ENCODE measurements around the gene TTN.

The TTN gene

GRCh38 chr2:178844701-178845100 is 37.5 kb upstream of the TTN start:
- in situ Hi-C loops (cut with HindIII; ENCODE audit: low pct_ligation_motif_present, low sequenced_read_pairs) = no loop called here
- no peak for DNase-seq
- H3K4me3 ChIP-seq (ENCODE audit: low read depth, low read length) = no peak overlapping the region
- no peaks in the 10 kb centered on the region for H3K27me3 ChIP-seq (replicated peaks)
- no peak overlapping the region for H3K27ac ChIP-seq
- no peak for TF ChIP-seq CTCF (IDR thresholded peaks at IDR 0.05; ENCODE audit: low read depth, low read length, missing control alignments)
- H3K36me3 ChIP-seq (replicated peaks) = no peaks in the 10 kb centered on the region

GRCh38 chr2:178844269-178844668 is 37.0 kb upstream of the TTN start:
- H3K36me3 ChIP-seq (replicated peaks) = no peaks in the 10 kb centered on the region
- no peaks in the 10 kb centered on the region for H3K27me3 ChIP-seq (replicated peaks)
- in situ Hi-C loops (cut with HindIII; ENCODE audit: low pct_ligation_motif_present, low sequenced_read_pairs) = no loop called here
- no peak overlapping the region for H3K4me3 ChIP-seq (ENCODE audit: low read depth, low read length)
- DNase-seq = no peak
- no peak for TF ChIP-seq CTCF (IDR thresholded peaks at IDR 0.05; ENCODE audit: low read depth, low read length, missing control alignments)
- no peak overlapping the region for H3K27ac ChIP-seq

GRCh38 chr2:178843697-178844096 is 36.5 kb upstream of the TTN start:
- Histone ChIP-seq H3K27ac (no peak overlapping the region), H3K27me3 (replicated peaks) (no peaks in the 10 kb centered on the region), H3K36me3 (replicated peaks) (no peaks in the 10 kb centered on the region), H3K4me3 (ENCODE audit: low read depth, low read length) (no peak overlapping the region)
- TF ChIP-seq CTCF (IDR thresholded peaks at IDR 0.05; ENCODE audit: low read depth, low read length, missing control alignments) = no peak
- in situ Hi-C loops (cut with HindIII; ENCODE audit: low pct_ligation_motif_present, low sequenced_read_pairs) = no loop called here
- no peak for DNase-seq

GRCh38 chr2:178836807-178837206 is 29.6 kb upstream of the TTN start:
- no peak for TF ChIP-seq CTCF (IDR thresholded peaks at IDR 0.05; ENCODE audit: low read depth, low read length, missing control alignments)
- H3K27me3 ChIP-seq (replicated peaks) = no peaks in the 10 kb centered on the region
- no peaks in the 10 kb centered on the region for H3K36me3 ChIP-seq (replicated peaks)
- no peak overlapping the region for H3K4me3 ChIP-seq (ENCODE audit: low read depth, low read length)
- no peak overlapping the region for H3K27ac ChIP-seq
- DNase-seq = no peak
- in situ Hi-C loops (cut with HindIII; ENCODE audit: low pct_ligation_motif_present, low sequenced_read_pairs) = no loop called here

GRCh38 chr2:178834086-178834485 is 26.9 kb upstream of the TTN start:
- no peak overlapping the region for H3K4me3 ChIP-seq (ENCODE audit: low read depth, low read length)
- H3K27me3 ChIP-seq (replicated peaks) = no peaks in the 10 kb centered on the region
- no peak overlapping the region for H3K27ac ChIP-seq
- no peaks in the 10 kb centered on the region for H3K36me3 ChIP-seq (replicated peaks)
- in situ Hi-C loops (cut with HindIII; ENCODE audit: low pct_ligation_motif_present, low sequenced_read_pairs) = no loop called here
- DNase-seq = no peak
- TF ChIP-seq CTCF (IDR thresholded peaks at IDR 0.05; ENCODE audit: low read depth, low read length, missing control alignments) = no peak

GRCh38 chr2:178833382-178833781 is 26.2 kb upstream of the TTN start:
- in situ Hi-C loops (cut with HindIII; ENCODE audit: low pct_ligation_motif_present, low sequenced_read_pairs) = no loop called here
- no peaks in the 10 kb centered on the region for H3K27me3 ChIP-seq (replicated peaks)
- no peak for DNase-seq
- H3K36me3 ChIP-seq (replicated peaks) = no peaks in the 10 kb centered on the region
- no peak overlapping the region for H3K4me3 ChIP-seq (ENCODE audit: low read depth, low read length)
- no peak for TF ChIP-seq CTCF (IDR thresholded peaks at IDR 0.05; ENCODE audit: low read depth, low read length, missing control alignments)
- H3K27ac ChIP-seq = no peak overlapping the region
